HG02642 (cell line): ENCODE results near the gene HMGN4.
A peak's percentile ranks its signal among the peaks of the same experiment; 100 is the strongest.
"Not testable (repeated sequence)": the region's sequence is repeated elsewhere in the genome, so short reads cannot be mapped to it uniquely, and the experiment has no call there.

ENCODE experiments used
- ATAC-seq: cut with Tn5 transposase; IDR thresholded peaks from one replicate; pipeline ENCODE4 v1.9.1; 2021; ENCODE audit warnings: mild to moderate bottlenecking; ENCODE audit not compliant: unreplicated experiment, poor library complexity

Gene HMGN4

GRCh38 chr6:26545627-26546026 is 7.5 kb downstream of the HMGN4 start:
- ATAC-seq: no peak

GRCh38 chr6:26547363-26547762 is 9.2 kb downstream of the HMGN4 start:
- ATAC-seq: not testable (repeated sequence)

- ATAC-seq: peak; percentile 37
Measured at GRCh38 chr6:26550250-26550993, 12.3 kb downstream of the HMGN4 start.

GRCh38 chr6:26552205-26552604 is 14.0 kb downstream of the HMGN4 start:
- ATAC-seq: no peak

GRCh38 chr6:26552640-26553188 is 14.5 kb downstream of the HMGN4 start:
- no peak for ATAC-seq

GRCh38 chr6:26553264-26553634 is 15.1 kb downstream of the HMGN4 start:
- ATAC-seq: peak; percentile 44

GRCh38 chr6:26553635-26554446 is 15.7 kb downstream of the HMGN4 start:
- peak; percentile 42 for ATAC-seq

- ATAC-seq: no peak
Measured at GRCh38 chr6:26554447-26554696, 16.2 kb downstream of the HMGN4 start.

- ATAC-seq: no peak
Measured at GRCh38 chr6:26554697-26555504, 16.7 kb downstream of the HMGN4 start.

GRCh38 chr6:26555505-26556262 is 17.5 kb downstream of the HMGN4 start:
- no peak for ATAC-seq

- no peak for ATAC-seq
Measured at GRCh38 chr6:26556263-26557070, 18.3 kb downstream of the HMGN4 start.

GRCh38 chr6:26561533-26562466 is 23.6 kb downstream of the HMGN4 start:
- ATAC-seq: no peak

GRCh38 chr6:26563488-26563887 is 25.3 kb downstream of the HMGN4 start:
- ATAC-seq: no peak

GRCh38 chr6:26568601-26569432 is 30.7 kb downstream of the HMGN4 start:
- peak; percentile 77 for ATAC-seq

GRCh38 chr6:26569433-26569764 is 31.2 kb downstream of the HMGN4 start:
- ATAC-seq: no peak

GRCh38 chr6:26570027-26570809 is 32.1 kb downstream of the HMGN4 start:
- no peak for ATAC-seq
